SK-N-SH treated with all-trans-retinoic acid at 6 μM for 48 hours (cell line): ENCODE results near the gene PPARD.

ENCODE experiments used
- ARNTL ChIP-seq: fragments of 450-650 bp; formaldehyde crosslinking; IDR thresholded peaks from 2 replicates; pipeline ENCODE4 v1.5.0; 2020; ENCODE audit warnings: low read depth, mild to moderate bottlenecking, moderate library complexity, borderline replicate concordance
- BACH2 ChIP-seq: fragments of 250-450 bp; sonication (Bioruptor Pico); IDR thresholded peaks from 2 replicates; pipeline ENCODE4 v1.9.0; 2021; ENCODE audit warnings: mild to moderate bottlenecking, borderline replicate concordance
- CSDC2 ChIP-seq: fragments of 250-450 bp; sonication (Bioruptor Pico); IDR thresholded peaks from 2 replicates; pipeline ENCODE4 v1.5.0; 2020; ENCODE audit warnings: mild to moderate bottlenecking, moderate library complexity
- CSRNP3 ChIP-seq: fragments of 250-450 bp; sonication (Bioruptor Pico); IDR thresholded peaks from 2 replicates; pipeline ENCODE4 v1.5.1; 2021; ENCODE audit warnings: mild to moderate bottlenecking, moderate library complexity
- ESRRG ChIP-seq: fragments of 250-450 bp; sonication (Bioruptor Pico); IDR thresholded peaks from 2 replicates; pipeline ENCODE4 v1.6.1; 2021; ENCODE audit warnings: mild to moderate bottlenecking
- ISL1 ChIP-seq: fragments of 250-450 bp; sonication (Bioruptor Pico); IDR thresholded peaks from 2 replicates; pipeline ENCODE4 v2.1.2; 2022; ENCODE audit warnings: mild to moderate bottlenecking, moderate library complexity
- PATZ1 ChIP-seq: fragments of 250-450 bp; sonication (Bioruptor Pico); IDR thresholded peaks from 2 replicates; pipeline ENCODE4 v1.8.0; 2020; ENCODE audit warnings: mild to moderate bottlenecking, moderate library complexity, borderline replicate concordance
- PPARA ChIP-seq: fragments of 250-450 bp; sonication (Bioruptor Pico); IDR thresholded peaks from 2 replicates; pipeline ENCODE4 v1.5.0; 2020; ENCODE audit warnings: mild to moderate bottlenecking, borderline replicate concordance
- RARB ChIP-seq: fragments of 250-450 bp; sonication (Bioruptor Pico); IDR thresholded peaks from 2 replicates; pipeline ENCODE4 v1.8.0; 2021; ENCODE audit warnings: mild to moderate bottlenecking, moderate library complexity
- ZC3H10 ChIP-seq: fragments of 250-450 bp; sonication (Bioruptor Pico); IDR thresholded peaks from 2 replicates; pipeline ENCODE4 v1.5.1; 2021; ENCODE audit warnings: mild to moderate bottlenecking, moderate library complexity
- ZFP30 ChIP-seq: fragments of 450-650 bp; formaldehyde crosslinking; IDR thresholded peaks from 2 replicates; pipeline ENCODE4 v1.5.0; 2022; ENCODE audit warnings: mild to moderate bottlenecking, moderate library complexity
- ZNF565 ChIP-seq: fragments of 450-650 bp; formaldehyde crosslinking; conservative IDR thresholded peaks from 2 replicates; pipeline ENCODE4 v1.5.0; 2020; ENCODE audit warnings: low read depth, mild to moderate bottlenecking, moderate library complexity
- ZNF70 ChIP-seq: fragments of 450-650 bp; formaldehyde crosslinking; IDR thresholded peaks from 2 replicates; pipeline ENCODE4 v1.5.0; 2020; ENCODE audit warnings: mild to moderate bottlenecking, moderate library complexity
- ZNF8 ChIP-seq: fragments of 450-650 bp; formaldehyde crosslinking; IDR thresholded peaks from 2 replicates; pipeline ENCODE4 v1.5.0; 2020; ENCODE audit warnings: mild to moderate bottlenecking, moderate library complexity

- no peak for TF ChIP-seq ZNF8 (CRISPR knock-in tag)
- no peak for TF ChIP-seq RARB (CRISPR knock-in tag)
- no peak for TF ChIP-seq ISL1 (CRISPR knock-in tag)
- no peak for TF ChIP-seq BACH2 (CRISPR knock-in tag)
- no peak for TF ChIP-seq CSDC2 (CRISPR knock-in tag)
- TF ChIP-seq PATZ1: no peak
- no peak for TF ChIP-seq ESRRG (CRISPR knock-in tag)
- no peak for TF ChIP-seq PPARA (CRISPR knock-in tag)
- no peak for TF ChIP-seq ZC3H10 (CRISPR knock-in tag)
- no peak for TF ChIP-seq ZNF565 (CRISPR knock-in tag)
- TF ChIP-seq ARNTL: no peak
- no peak for TF ChIP-seq CSRNP3 (CRISPR knock-in tag)
- no peak for TF ChIP-seq ZNF70 (CRISPR knock-in tag)
- no peak for TF ChIP-seq ZFP30 (CRISPR knock-in tag)
Observed at GRCh38 chr6:35356391-35356790, 14.0 kb downstream of the PPARD start.
